Lower lobe of right lung (tissue), 2 donors: ENCODE results near the gene F2RL1. TPM values are rescaled to one million over a fixed set of nuclear protein-coding genes. Genes with fewer than 3 reads are reported as not detected.
"Not testable (repeated sequence)": the region's sequence is repeated elsewhere in the genome, so short reads cannot be mapped to it uniquely, and the experiment has no call there.

Source experiments
- ATAC-seq, 2 donors: fragments of 200-7000 bp; cut with Tn5 transposase; one replicate each; pipeline ENCODE4 v1.9.1; 2020 to 2022; ENCODE audit warnings: mild to moderate bottlenecking in 2 of 2, moderate library complexity in 2 of 2
- DNase-seq: peaks from one replicate; pipeline ENCODE4 v3.0.0-alpha.2; 2020
- H3K27ac ChIP-seq: fragments of 200-600 bp; one replicate; pipeline ENCODE4 v1.8.0; 2022
- H3K27me3 ChIP-seq: fragments of 200-600 bp; one replicate; pipeline ENCODE4 v1.8.0; 2022; ENCODE audit warnings: low read depth
- H3K36me3 ChIP-seq: fragments of 200-600 bp; one replicate; pipeline ENCODE4 v1.8.0; 2022; ENCODE audit warnings: mild to moderate bottlenecking
- H3K4me1 ChIP-seq: fragments of 200-600 bp; one replicate; pipeline ENCODE4 v1.8.0; 2022
- H3K4me3 ChIP-seq: fragments of 200-600 bp; one replicate; pipeline ENCODE4 v1.8.0; 2022; ENCODE audit warnings: mild to moderate bottlenecking
- H3K9me3 ChIP-seq: fragments of 200-600 bp; one replicate; pipeline ENCODE4 v1.8.0; 2022
- CTCF ChIP-seq: fragments of 200-600 bp; IDR thresholded peaks from one replicate; pipeline ENCODE4 v1.8.0; 2022; ENCODE audit warnings: antibody characterized with exemption, mild to moderate bottlenecking
- intact Hi-C: fragments of 100-400 bp; cut with DNase I; formaldehyde crosslinking; loops from one replicate; pipeline ENCODE4 v1.11.0; 2022
- total RNA-seq: library from RNA; stranded (reverse); fragmentation: NEBNext Ultra II Directional; extraction: Animal tissue kit (Norgen Biotek cat#: 25700); gene quantifications from one replicate; pipeline ENCODE4 v1.2.1, GENCODE V29; 2021
- donor health status: DM: no; HTN: yes; CAD: no; lungs with severe emphysema.

The F2RL1 gene
- total RNA-seq, 1 donor from 2014 or later: 5.9 TPM

GRCh38 chr5:76854644-76855043, 35.8 kb downstream of the F2RL1 start:
- peak overlapping the region; percentile 27 for H3K27ac ChIP-seq
- intact Hi-C loops: no loop called here
- no peaks in the 10 kb centered on the region for H3K27me3 ChIP-seq
- ATAC-seq: no peak
- no peaks in the 10 kb centered on the region for H3K9me3 ChIP-seq
- H3K4me3 ChIP-seq: no peak overlapping the region
- TF ChIP-seq CTCF: no peak
- no peak for DNase-seq
- H3K36me3 ChIP-seq: no peaks in the 10 kb centered on the region
- H3K4me1 ChIP-seq: peaks cover 20% of the 10 kb centered on the region

- intact Hi-C loops, ATAC-seq, H3K4me3 ChIP-seq, H3K27me3 ChIP-seq, H3K9me3 ChIP-seq, DNase-seq, H3K36me3 ChIP-seq: not testable (repeated sequence)
- H3K4me1 ChIP-seq: peaks cover 20% of the 10 kb centered on the region
- H3K27ac ChIP-seq: peak overlapping the region; percentile 27
These were observed 36.7 kb downstream of the F2RL1 start for GRCh38 chr5:76855501-76855900.

- Histone ChIP-seq H3K4me1 (peaks cover 16% of the 10 kb centered on the region), H3K27me3 (no peaks in the 10 kb centered on the region), H3K9me3 (no peaks in the 10 kb centered on the region), H3K36me3 (no peaks in the 10 kb centered on the region), H3K27ac (peak overlapping the region; percentile 59), H3K4me3 (no peak overlapping the region)
- ATAC-seq: peak; percentile 81 to 86
- intact Hi-C loops: no loop called here
- DNase-seq: no peak
- TF ChIP-seq CTCF: no peak
These were observed 37.1 kb downstream of the F2RL1 start for GRCh38 chr5:76855961-76856360.

- Histone ChIP-seq H3K27ac (peak overlapping the region; percentile 59), H3K4me1 (peaks cover 11% of the 10 kb centered on the region)
- H3K9me3 ChIP-seq, DNase-seq, H3K36me3 ChIP-seq, H3K27me3 ChIP-seq, intact Hi-C loops, H3K4me3 ChIP-seq: not testable (repeated sequence)
- peak; percentile 28 to 46 for ATAC-seq
These were observed 38.0 kb downstream of the F2RL1 start for GRCh38 chr5:76856800-76857199.

GRCh38 chr5:76859591-76860247, 40.9 kb downstream of the F2RL1 start:
- H3K36me3 ChIP-seq: no peaks in the 10 kb centered on the region
- no peak overlapping the region for H3K4me3 ChIP-seq
- H3K9me3 ChIP-seq: no peaks in the 10 kb centered on the region
- no peak for TF ChIP-seq CTCF
- intact Hi-C loops: no loop called here
- peak; percentile 53 for DNase-seq
- H3K4me1 ChIP-seq: peaks cover 11% of the 10 kb centered on the region
- H3K27me3 ChIP-seq: no peaks in the 10 kb centered on the region
- H3K27ac ChIP-seq: no peak overlapping the region
- ATAC-seq: no peak

GRCh38 chr5:76861612-76862011, 42.8 kb downstream of the F2RL1 start:
- DNase-seq: no peak
- TF ChIP-seq CTCF: no peak
- H3K4me1 ChIP-seq: peaks cover 5% of the 10 kb centered on the region
- no peaks in the 10 kb centered on the region for H3K27me3 ChIP-seq
- no peak overlapping the region for H3K27ac ChIP-seq
- no peak overlapping the region for H3K4me3 ChIP-seq
- H3K36me3 ChIP-seq: no peaks in the 10 kb centered on the region
- intact Hi-C loops: no loop called here
- no peaks in the 10 kb centered on the region for H3K9me3 ChIP-seq
- ATAC-seq: no peak
